Right kidney (tissue), 1 donor: ENCODE results near the gene GPR75.
"Not testable (repeated sequence)": the region's sequence is repeated elsewhere in the genome, so short reads cannot be mapped to it uniquely, and the experiment has no call there.

Source experiments
- DNase-seq: peaks from one replicate; pipeline ENCODE4 v3.0.0-alpha.2; 2016

Gene GPR75

GRCh38 chr2:53852532-53852931 is 7.2 kb downstream of the GPR75 start:
- DNase-seq, result no peak

DNA sequence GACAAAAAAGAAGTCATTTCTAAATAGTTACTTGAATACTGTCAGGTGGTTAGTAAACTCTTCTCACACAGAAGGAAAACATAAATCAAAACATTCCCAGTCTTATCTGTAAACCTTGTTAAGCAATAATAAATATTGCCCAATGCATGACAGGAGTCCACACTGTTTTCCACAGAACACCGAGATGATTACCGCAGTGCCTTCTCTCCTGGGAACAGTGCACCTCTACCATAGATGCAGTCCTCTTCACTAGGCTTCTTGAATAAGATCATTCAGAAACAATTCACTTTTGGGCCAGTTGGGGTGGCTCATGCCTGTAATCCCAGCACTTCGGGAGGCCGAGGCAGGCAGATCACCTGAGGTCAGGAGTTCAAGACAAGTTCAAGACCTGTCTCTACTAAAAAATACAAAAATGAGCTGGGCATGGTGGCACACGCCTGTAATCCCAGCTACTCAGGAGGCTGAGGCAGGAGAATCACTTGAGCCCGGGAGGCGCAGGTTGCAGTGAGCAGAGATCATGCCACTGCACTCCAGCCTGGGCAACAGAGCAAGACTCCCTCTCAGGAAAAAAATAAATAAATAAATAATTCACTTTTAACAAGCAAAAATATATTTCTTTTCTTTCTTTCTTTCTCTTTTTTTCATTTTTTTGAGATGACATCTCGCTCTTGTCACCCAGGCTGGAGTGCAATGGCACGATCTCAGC is 8.6 kb downstream of the GPR75 start:
- DNase-seq, result not testable (repeated sequence)

DNA sequence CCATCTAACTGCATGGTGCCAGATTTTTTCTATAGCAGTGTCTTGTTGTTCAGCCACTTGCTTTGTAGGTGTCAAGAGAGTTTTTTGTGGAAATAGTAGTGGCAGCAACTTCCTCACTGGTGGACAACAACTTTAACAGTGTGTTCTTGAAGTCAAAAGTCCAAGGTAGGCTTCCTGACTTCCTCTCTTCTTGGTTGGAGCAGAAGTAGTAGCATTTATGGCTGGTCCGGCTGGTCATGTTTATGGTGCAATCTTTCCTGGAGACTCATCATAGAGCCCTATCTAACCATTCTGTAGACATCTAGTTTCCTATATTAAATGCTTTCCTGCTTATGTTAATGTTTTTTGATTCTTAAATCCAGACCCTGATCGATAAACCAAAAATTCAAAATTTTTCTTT is 11.7 kb downstream of the GPR75 start:
- no peak for DNase-seq

DNA sequence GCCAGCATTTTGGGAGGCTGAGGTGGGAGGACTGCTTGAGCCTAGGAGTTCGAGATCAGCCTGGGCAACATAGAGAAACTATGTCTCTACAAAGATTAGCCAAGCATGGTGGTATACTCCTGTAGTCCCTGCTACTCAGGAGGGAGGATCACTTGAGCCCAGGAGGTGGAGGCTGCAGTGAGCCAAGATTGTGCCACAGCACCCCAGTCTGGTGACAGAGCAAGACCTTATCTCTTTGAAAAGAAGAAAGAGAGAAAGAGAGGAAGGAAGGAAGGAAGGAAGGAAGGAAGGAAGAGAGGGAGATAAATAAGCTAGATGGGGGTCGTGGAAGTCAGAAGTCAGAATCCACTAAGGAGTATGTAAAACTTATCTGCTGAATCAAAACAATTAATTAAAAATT is 16.2 kb downstream of the GPR75 start:
- no peak for DNase-seq

DNA sequence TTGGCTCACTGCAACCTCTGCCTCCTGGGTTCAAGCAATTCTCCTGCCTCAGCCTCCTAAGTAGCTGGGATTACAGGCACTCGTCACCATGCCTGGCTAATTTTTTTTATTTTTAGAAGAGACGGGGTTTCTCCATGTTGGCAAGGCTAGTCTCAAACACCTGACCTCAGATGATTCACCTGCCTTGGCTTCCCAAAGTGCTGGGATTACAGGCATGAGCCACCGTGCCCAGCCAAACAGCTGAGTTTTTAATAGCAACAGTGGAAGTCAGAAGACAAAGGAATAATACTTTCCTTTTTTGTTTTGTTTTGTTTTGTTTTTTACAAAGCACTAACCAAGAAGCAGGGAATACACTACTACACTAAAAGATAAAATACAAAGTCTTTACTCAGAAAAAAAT is 16.9 kb downstream of the GPR75 start:
- DNase-seq, result no peak

DNA sequence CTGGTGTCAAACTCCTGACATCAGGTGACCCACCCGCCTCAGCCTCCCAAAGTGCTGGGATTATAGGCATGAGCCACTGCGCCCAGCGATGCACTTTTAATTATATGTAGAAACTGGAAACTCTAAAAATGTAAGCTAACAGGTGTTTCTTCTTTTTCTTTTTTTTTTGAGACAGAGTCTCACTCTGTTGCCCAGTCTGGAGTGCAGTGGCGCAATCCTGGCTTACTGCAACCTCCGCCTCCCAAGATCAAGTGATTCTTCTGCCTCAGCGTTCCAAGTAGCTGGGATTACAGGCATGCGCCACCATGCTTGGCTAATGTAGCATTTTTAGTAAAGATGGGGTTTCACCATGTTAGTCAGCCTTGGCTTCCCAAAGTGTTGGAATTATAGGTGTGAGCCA is 18.1 kb downstream of the GPR75 start:
- not testable (repeated sequence) for DNase-seq

DNA sequence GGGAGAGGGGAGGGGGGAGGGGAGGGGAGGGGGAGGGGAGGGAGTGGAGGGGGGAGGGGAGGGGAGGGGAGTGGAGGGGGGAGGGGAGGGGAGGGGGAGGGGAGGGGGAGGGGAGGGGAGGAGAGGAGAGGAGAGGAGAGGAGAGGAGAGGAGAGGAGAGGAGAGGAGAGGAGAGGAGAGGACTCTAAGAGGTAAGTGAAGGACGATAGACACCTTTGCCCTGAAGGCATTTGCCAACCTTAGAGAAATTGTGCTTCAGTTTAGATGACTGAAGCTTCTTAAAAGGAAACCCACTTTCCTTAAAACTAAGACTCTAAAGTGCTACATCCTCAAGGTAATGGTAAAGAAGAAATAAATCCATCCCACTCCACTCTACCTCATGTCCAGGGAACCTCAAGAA is 19.2 kb downstream of the GPR75 start:
- no peak for DNase-seq

GRCh38 chr2:53829980-53830290 is 29.8 kb downstream of the GPR75 start:
- not testable (repeated sequence) for DNase-seq

GRCh38 chr2:53829273-53829979 is 30.3 kb downstream of the GPR75 start:
- no peak for DNase-seq

DNA sequence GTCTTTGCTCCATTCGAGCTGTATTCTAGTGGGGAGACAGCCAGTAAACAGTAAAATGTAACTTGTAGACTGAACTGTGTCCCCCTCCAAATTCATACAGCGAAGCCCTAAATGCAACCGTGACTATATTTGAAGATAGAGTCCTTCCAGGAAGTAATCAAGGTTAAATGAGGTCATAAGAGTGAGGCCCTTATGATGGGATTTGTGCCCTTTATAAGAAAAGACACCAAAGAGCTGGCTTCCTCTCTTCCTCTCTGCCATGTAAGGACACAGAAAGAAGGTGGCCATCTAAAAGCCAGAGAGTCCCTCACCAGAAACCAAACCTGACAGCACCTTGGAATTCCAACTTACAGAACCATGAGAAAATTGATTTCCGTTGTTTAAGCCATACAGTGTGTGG is 31.4 kb downstream of the GPR75 start:
- DNase-seq, result no peak

DNA sequence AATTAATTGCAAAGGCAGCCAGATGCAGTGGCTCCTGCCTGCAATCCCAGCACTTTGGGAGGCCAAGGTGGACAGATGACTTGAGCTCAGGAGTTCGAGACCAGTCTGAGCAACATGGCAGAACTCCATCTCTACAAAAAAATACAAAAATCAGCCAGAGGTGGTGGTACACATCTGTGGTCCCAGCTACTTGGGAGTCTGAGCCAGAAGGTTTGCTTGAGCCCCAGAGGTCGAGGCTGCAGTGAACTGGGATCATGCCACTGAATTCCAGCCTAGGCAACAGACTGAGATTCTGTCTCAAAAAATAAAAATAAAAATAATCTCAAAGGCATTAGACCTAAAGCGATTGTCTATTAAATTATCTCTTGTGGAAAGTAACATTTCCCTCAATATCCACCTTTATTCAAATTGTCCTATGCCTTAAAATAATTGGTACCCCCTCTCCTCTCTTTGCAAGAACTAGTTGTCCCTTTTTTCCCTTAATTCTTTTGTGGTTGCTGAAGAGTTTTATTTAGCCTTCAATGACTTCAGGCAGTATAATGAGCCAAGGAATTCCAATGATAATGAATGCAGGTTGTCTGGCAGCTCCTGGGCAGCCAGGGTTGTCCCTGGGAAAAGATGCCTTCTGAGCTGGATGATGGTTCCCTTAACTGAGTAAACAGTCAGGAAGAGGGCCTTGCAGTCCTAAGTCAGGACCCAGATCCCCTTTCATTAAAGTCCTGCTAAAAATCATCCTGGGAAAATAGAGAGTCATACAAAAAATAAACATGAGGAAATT is 32.2 kb downstream of the GPR75 start:
- DNase-seq, result no peak

- DNase-seq, result no peak
Observed at GRCh38 chr2:53826587-53827397, 33.0 kb downstream of the GPR75 start.

DNA sequence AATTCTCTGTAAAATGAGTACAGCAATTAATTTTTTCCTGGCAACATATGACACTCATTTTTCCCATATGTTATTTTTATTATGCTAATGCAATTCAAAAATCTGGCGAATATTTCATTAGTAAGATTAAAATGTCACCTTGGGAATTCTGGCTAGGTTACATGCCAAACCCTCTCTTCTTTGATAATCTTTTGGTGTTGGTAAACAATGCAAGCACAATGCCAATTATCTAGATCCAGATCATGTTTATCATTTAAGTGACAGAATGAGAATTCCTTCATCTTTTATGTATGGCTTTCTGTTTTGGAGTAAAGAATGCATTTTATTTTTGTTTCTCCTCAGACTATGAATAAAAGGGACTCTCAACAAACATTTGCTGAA is 33.7 kb downstream of the GPR75 start:
- DNase-seq, result no peak

GRCh38 chr2:53823639-53824038 is 36.1 kb downstream of the GPR75 start:
- DNase-seq, result not testable (repeated sequence)

- no peak for DNase-seq
Observed at GRCh38 chr2:53821810-53822209, 38.0 kb downstream of the GPR75 start.

GRCh38 chr2:53820711-53821110 is 39.1 kb downstream of the GPR75 start:
- DNase-seq, result no peak

DNA sequence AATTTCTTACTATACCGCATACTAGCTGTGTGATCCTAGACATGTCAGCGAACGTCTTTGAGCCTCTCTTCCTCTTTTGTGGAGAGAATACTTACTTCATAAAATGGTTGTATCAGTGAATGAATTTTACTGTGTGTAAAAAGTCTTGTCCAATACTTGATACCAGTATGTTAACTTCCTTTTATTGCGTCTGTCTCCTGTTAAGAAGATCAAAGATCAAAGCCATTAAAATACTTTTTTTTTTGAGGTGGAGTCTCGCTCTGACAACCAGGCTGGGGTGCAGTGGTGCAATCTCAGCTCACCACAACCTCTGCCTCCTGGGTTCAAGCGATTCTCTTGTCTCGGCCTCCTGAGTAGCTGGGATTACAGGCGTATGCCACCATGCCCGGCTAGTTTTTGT is 39.7 kb downstream of the GPR75 start:
- DNase-seq, result no peak

DNA sequence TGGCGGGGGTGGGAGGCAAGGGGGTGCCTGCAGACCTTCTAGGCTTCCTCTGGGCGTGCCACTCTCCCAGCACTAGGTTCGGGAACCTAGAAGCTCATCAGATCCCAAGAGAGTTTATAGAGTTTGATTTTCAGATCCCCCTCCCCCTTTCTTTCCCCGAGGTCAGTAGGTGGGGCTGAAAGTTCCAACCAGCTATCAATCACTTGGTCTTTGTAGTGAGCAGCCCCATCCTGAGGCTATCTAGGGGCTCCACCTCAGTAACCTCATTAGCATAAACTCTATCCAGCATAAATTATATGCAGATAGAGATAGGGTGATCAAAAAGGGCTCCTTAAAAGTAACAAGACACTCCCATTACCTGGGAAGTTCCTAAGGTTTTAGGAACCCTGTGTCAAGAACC is 40.1 kb downstream of the GPR75 start:
- no peak for DNase-seq

- DNase-seq, result no peak
Observed at GRCh38 chr2:53818854-53819435, 40.8 kb downstream of the GPR75 start.

- no peak for DNase-seq
Observed at GRCh38 chr2:53813151-53813550, 46.6 kb downstream of the GPR75 start.

- DNase-seq, result no peak
Observed at GRCh38 chr2:53811601-53812000, 48.2 kb downstream of the GPR75 start.
